H1 (cell line): Measurements from ENCODE around the gene NCAM1. TPM values are rescaled to one million over a fixed set of nuclear protein-coding genes. Genes with fewer than 3 reads are reported as not detected.

Experiments used
- CTCF ChIA-PET: fragments of 300-600 bp; sonication (Branson Sonifier 250); formaldehyde crosslinking; loops from one replicate; lab custom pipeline; 2021; ENCODE audit not compliant: partially characterized antibody; lab: Charles Lee
- POLR2A ChIA-PET: fragments of 300-600 bp; sonication (Branson Sonifier 250); formaldehyde crosslinking; loops from one replicate; lab custom pipeline; 2021; ENCODE audit warnings: inconsistent platforms; ENCODE audit not compliant: partially characterized antibody; lab: Charles Lee
- DNase-seq, 2 experiments: peaks; one replicate each; pipeline versions ENCODE4 v3.0.0 to v3.0.0-alpha.2; 2010 to 2022; ENCODE audit warnings: low spot score in 2 of 2, low read depth in 1 of 2, mixed read lengths in 1 of 2
- FAIRE-seq: peaks from 2 replicates; lab custom pipeline; 2011; peaks lifted over from hg19 to GRCh38; lab: Jason Lieb, UNC
- H2AFZ ChIP-seq: 2 replicates; pipeline ENCODE4 v1.8.1; 2012; ENCODE audit warnings: low read length, inconsistent platforms
- H2AK5ac ChIP-seq: 2 replicates; pipeline ENCODE4 v1.6.1; 2013; ENCODE audit warnings: low read depth, low read length
- H2BK120ac ChIP-seq: replicated peaks from 2 replicates; pipeline ENCODE3; 2013; ENCODE audit warnings: low read depth, low read length, inconsistent platforms
- H2BK12ac ChIP-seq: 2 replicates; pipeline ENCODE4 v1.6.1; 2013; ENCODE audit warnings: low read depth, low read length
- H2BK15ac ChIP-seq: 2 replicates; pipeline ENCODE4 v1.6.1; 2013; ENCODE audit warnings: low read length
- H2BK20ac ChIP-seq: 2 replicates; pipeline ENCODE4 v1.6.1; 2013; ENCODE audit warnings: low read length
- H2BK5ac ChIP-seq: 2 replicates; pipeline ENCODE4 v1.6.1; 2013; ENCODE audit warnings: low read depth, low read length
- H3K14ac ChIP-seq: 2 replicates; pipeline ENCODE4 v1.6.1; 2013; ENCODE audit warnings: inconsistent platforms; ENCODE audit not compliant: insufficient read length
- H3K18ac ChIP-seq: 2 replicates; pipeline ENCODE4 v1.6.1; 2013; ENCODE audit warnings: low read length; ENCODE audit errors: extremely low read depth
- H3K23ac ChIP-seq: 2 replicates; pipeline ENCODE4 v1.6.1; 2013; ENCODE audit warnings: inconsistent platforms; ENCODE audit not compliant: insufficient read length
- H3K23me2 ChIP-seq: 2 replicates; pipeline ENCODE4 v1.6.1; 2013; ENCODE audit warnings: low read depth, low read length
- H3K27ac ChIP-seq: 2 replicates; pipeline ENCODE4 v1.6.1; 2011; ENCODE audit warnings: low read depth, low read length, inconsistent platforms
- H3K27me3 ChIP-seq, 4 experiments: replicated peaks in 1 of 4; 1 replicate in 1 of 4; 2 replicates in 3 of 4; pipeline versions ENCODE4 v1.6.1 to v1.8.1; 2011 to 2013; ENCODE audit warnings: low read length in 3 of 4, mild to moderate bottlenecking in 3 of 4, inconsistent platforms in 2 of 4, mixed read lengths in 2 of 4, moderate library complexity in 1 of 4; ENCODE audit not compliant: control insufficient read depth in 3 of 4, insufficient read depth in 3 of 4; ENCODE audit errors: extremely low read depth in 1 of 4
- H3K36me3 ChIP-seq, 4 experiments: 2 replicates each; pipeline versions ENCODE4 v1.6.1 to v1.8.1; 2011 to 2013; ENCODE audit warnings: mild to moderate bottlenecking in 4 of 4, low read length in 3 of 4, moderate library complexity in 2 of 4, control low read depth in 1 of 4, inconsistent platforms in 1 of 4; ENCODE audit not compliant: insufficient read depth in 4 of 4, control insufficient read depth in 2 of 4
- H3K4ac ChIP-seq: replicated peaks from 2 replicates; pipeline ENCODE3; 2013; ENCODE audit warnings: low read length, low read depth, mixed read lengths, inconsistent platforms; ENCODE audit not compliant: insufficient read length
- H3K4me1 ChIP-seq, 4 experiments: replicated peaks in 1 of 4; 1 replicate in 1 of 4; 2 replicates in 3 of 4; pipeline versions ENCODE4 v1.6.1 to v1.8.1; 2011 to 2013; ENCODE audit warnings: low read length in 3 of 4, inconsistent platforms in 2 of 4, mixed read lengths in 1 of 4; ENCODE audit not compliant: insufficient read depth in 4 of 4, control insufficient read depth in 3 of 4
- H3K4me2 ChIP-seq, 2 experiments: 2 replicates each; pipeline versions ENCODE4 v1.6.1 to v1.8.1; 2011 to 2013; ENCODE audit warnings: low read depth in 2 of 2, low read length in 2 of 2, control low read depth in 1 of 2, inconsistent platforms in 1 of 2, mild to moderate bottlenecking in 1 of 2; ENCODE audit not compliant: insufficient read depth in 1 of 2
- H3K4me3 ChIP-seq, 4 experiments: fragments of 200-600, 300-600 bp in 1 of 4; sonication (generic), shearing (Covaris generic), sonication (Bioruptor Twin) in 1 of 4; 2 replicates each; pipeline versions ENCODE4 v1.5.1 to v1.8.1; 2011 to 2016; ENCODE audit warnings: low read length in 4 of 4, low read depth in 3 of 4, control low read depth in 2 of 4, inconsistent platforms in 2 of 4, mild to moderate bottlenecking in 2 of 4, mixed read lengths in 1 of 4, moderate library complexity in 1 of 4; ENCODE audit not compliant: insufficient read depth in 2 of 4; ENCODE audit errors: extremely low read depth in 1 of 4
- H3K56ac ChIP-seq: replicated peaks from 2 replicates; pipeline ENCODE3; 2013; ENCODE audit warnings: low read depth, mild to moderate bottlenecking, mixed read lengths, low read length, inconsistent platforms; ENCODE audit not compliant: insufficient read length
- H3K79me1 ChIP-seq: 2 replicates; pipeline ENCODE4 v1.6.1; 2013; ENCODE audit warnings: low read depth, low read length, control low read depth
- H3K79me2 ChIP-seq, 2 experiments: 2 replicates each; pipeline versions ENCODE4 v1.6.1 to v1.8.1; 2012 to 2013; ENCODE audit warnings: low read length in 2 of 2, mild to moderate bottlenecking in 2 of 2, inconsistent platforms in 1 of 2; ENCODE audit not compliant: insufficient read depth in 2 of 2, control insufficient read depth in 1 of 2
- H3K9ac ChIP-seq, 4 experiments: replicated peaks in 1 of 4; 1 replicate in 1 of 4; 2 replicates in 3 of 4; pipeline versions ENCODE4 v1.6.1 to v1.8.1; 2011 to 2013; ENCODE audit warnings: low read depth in 3 of 4, low read length in 3 of 4, control low read depth in 2 of 4, mild to moderate bottlenecking in 2 of 4, moderate library complexity in 2 of 4, inconsistent platforms in 1 of 4; ENCODE audit errors: extremely low read depth in 1 of 4
- H3K9me3 ChIP-seq, 2 experiments: 2 replicates each; pipeline versions ENCODE4 v1.6.1 to v1.8.1; 2012 to 2013; ENCODE audit warnings: mild to moderate bottlenecking in 2 of 2, moderate library complexity in 2 of 2, control low read depth in 1 of 2, inconsistent platforms in 1 of 2, low read depth in 1 of 2, low read length in 1 of 2, mixed read lengths in 1 of 2; ENCODE audit not compliant: insufficient read depth in 2 of 2
- H4K20me1 ChIP-seq, 2 experiments: replicated peaks in 1 of 2; 2 replicates each; pipeline versions ENCODE3 to v1.8.1; 2011 to 2013; ENCODE audit warnings: inconsistent platforms in 2 of 2, low read length in 2 of 2, mild to moderate bottlenecking in 1 of 2; ENCODE audit not compliant: insufficient read depth in 2 of 2, control insufficient read depth in 1 of 2
- H4K5ac ChIP-seq: 2 replicates; pipeline ENCODE4 v1.6.1; 2013; ENCODE audit warnings: low read length, low read depth, mixed read lengths, inconsistent platforms; ENCODE audit not compliant: insufficient read length
- H4K8ac ChIP-seq: 2 replicates; pipeline ENCODE4 v1.8.0; 2013; ENCODE audit warnings: mild to moderate bottlenecking, moderate library complexity, low read length, inconsistent platforms; ENCODE audit not compliant: insufficient read depth; ENCODE audit errors: extremely low read depth
- H4K91ac ChIP-seq: replicated peaks from 2 replicates; pipeline ENCODE3; 2013; ENCODE audit warnings: low read length, mixed read lengths, inconsistent platforms; ENCODE audit not compliant: insufficient read length
- CBX5 ChIP-seq: fragments of 300-800, 300-1000 bp; sonication (generic); IDR thresholded peaks from 2 replicates; pipeline ENCODE4 v1.7.1; 2016; ENCODE audit warnings: antibody characterized with exemption, low read length, low read depth
- CHD2 ChIP-seq: IDR thresholded peaks from 2 replicates; pipeline ENCODE4 v1.6.1; 2012; ENCODE audit warnings: low read length, improper control_type of control experiment
- JUN ChIP-seq: IDR thresholded peaks from 2 replicates; pipeline ENCODE4 v1.6.1; 2011; ENCODE audit warnings: low read depth, mild to moderate bottlenecking, improper control_type of control experiment, low read length
- SIRT6 ChIP-seq: IDR thresholded peaks from one replicate; pipeline ENCODE4 v1.7.1; 2012; ENCODE audit warnings: low read length, inconsistent platforms
- WGBS, 2 experiments: shearing (Covaris generic) in 1 of 2; methylation state at CpG; one replicate each; pipeline versions ENCODE4 v1.1.6 to v1.1.7; 2013 to 2015; ENCODE audit warnings: low lambda C conversion rate in 2 of 2, mixed read lengths in 2 of 2, inconsistent platforms in 1 of 2, low coverage in 1 of 2, missing lambda C conversion rate in 1 of 2; ENCODE audit not compliant: insufficient replicate concordance in 2 of 2, insufficient coverage in 1 of 2, insufficient read length in 1 of 2; ENCODE audit errors: extremely low coverage in 1 of 2, missing lambda C conversion rate in 1 of 2; 5-methylcytosine and 5-hydroxymethylcytosine counted together
- polyA plus RNA-seq, 7 experiments: library from polyadenylated mRNA; depleted of rRNA in 3 of 7; stranded (reverse) in 5 of 7; unstranded in 2 of 7; fragments of >200 nt in 5 of 7; fragments of 200-250 nt in 2 of 7; gene quantifications; 1 replicate in 5 of 7; 2 replicates in 1 of 7; 4 replicates in 1 of 7; pipeline versions ENCODE4 v1.2.1 to v1.2.3, GENCODE V29; 2011 to 2013; ENCODE audit warnings: missing spikeins in 2 of 7, mixed read lengths in 2 of 7
- total RNA-seq: library from RNA; stranded (reverse); fragmentation: NEBNext Ultra II Directional; extraction: Animal tissue kit (Norgen Biotek cat#: 25700); gene quantifications from 2 replicates; pipeline ENCODE4 v1.2.1, GENCODE V29; 2021

NCAM1 gene
- total and polyA plus RNA-seq, 2 of the 8 experiments (the other 6 are each of a cell fraction or from before 2014, with no cell fraction given) = 3.1 to 4.3 TPM

- no peaks in the 10 kb centered on the region for H3K79me2 ChIP-seq
- no peak overlapping the region for H2BK15ac ChIP-seq
- H3K18ac ChIP-seq = no peak overlapping the region
- no peak overlapping the region for H3K14ac ChIP-seq
- no peak overlapping the region for H4K8ac ChIP-seq
- H2BK20ac ChIP-seq = no peak overlapping the region
- H2BK120ac ChIP-seq = no peak overlapping the region
- no peak overlapping the region for H3K56ac ChIP-seq
- no peak overlapping the region for H2BK12ac ChIP-seq
- H3K9ac ChIP-seq = no peak overlapping the region
- H3K4me3 ChIP-seq = no peak overlapping the region
- H3K4me2 ChIP-seq = no peak overlapping the region
- H2BK5ac ChIP-seq = no peak overlapping the region
- H3K27ac ChIP-seq = no peak overlapping the region
- H3K27me3 ChIP-seq = no peaks in the 10 kb centered on the region; a peak in 1 of 7 replicates
- FAIRE-seq (no peak), DNase-seq (no peak)
- H3K4me1 ChIP-seq = no peaks in the 10 kb centered on the region
- 90% methylated on average over 2 of the region's 2 CpGs; no CpG with 5 or more reads in 1 of the 2 experiments for WGBS, 2 experiments
- H4K5ac ChIP-seq = no peak overlapping the region
- no peak overlapping the region for H2AFZ ChIP-seq
- no peaks in the 10 kb centered on the region for H3K36me3 ChIP-seq
- no peak overlapping the region for H3K4ac ChIP-seq
- ChIA-PET CTCF (no interaction called here), POLR2A (no interaction called here)
- no peak overlapping the region for H2AK5ac ChIP-seq
- H4K91ac ChIP-seq = no peak overlapping the region
- H3K9me3 ChIP-seq = no peaks in the 10 kb centered on the region
- no peaks in the 10 kb centered on the region for H3K23me2 ChIP-seq
- H3K23ac ChIP-seq = no peak overlapping the region
- H4K20me1 ChIP-seq = no peaks in the 10 kb centered on the region
- no peaks in the 10 kb centered on the region for H3K79me1 ChIP-seq
- TF ChIP-seq CBX5 (no peak), CHD2 (no peak), JUN (no peak), SIRT6 (no peak)
These were observed 320.0 kb downstream of the NCAM1 start for GRCh38 chr11:113281052-113281725.
